ENCODE measurements around the gene MMP7. TPM values are rescaled to one million over a fixed set of nuclear protein-coding genes. Genes with fewer than 3 reads are reported as not detected.

MMP7 gene
- polyA plus RNA-seq, 1 donor (not counting 4 experiments of a cell fraction or from before 2014, with no cell fraction given): 0.81 TPM

GRCh38 chr11:102486584-102486983 lies 44.0 kb downstream of the MMP7 start:
- dilution Hi-C loops (cut with MboI; ENCODE audit: extremely low pct_ligation_motif_present, low sequenced_read_pairs): no loop called here
- no peaks in the 10 kb centered on the region for H3K79me2 ChIP-seq (ENCODE audit: control insufficient read depth, insufficient read depth, low read length)
- no peak for TF ChIP-seq EZH2 (IDR thresholded peaks at IDR 0.05; ENCODE audit: low read length)
- TF ChIP-seq, protein P1, sequence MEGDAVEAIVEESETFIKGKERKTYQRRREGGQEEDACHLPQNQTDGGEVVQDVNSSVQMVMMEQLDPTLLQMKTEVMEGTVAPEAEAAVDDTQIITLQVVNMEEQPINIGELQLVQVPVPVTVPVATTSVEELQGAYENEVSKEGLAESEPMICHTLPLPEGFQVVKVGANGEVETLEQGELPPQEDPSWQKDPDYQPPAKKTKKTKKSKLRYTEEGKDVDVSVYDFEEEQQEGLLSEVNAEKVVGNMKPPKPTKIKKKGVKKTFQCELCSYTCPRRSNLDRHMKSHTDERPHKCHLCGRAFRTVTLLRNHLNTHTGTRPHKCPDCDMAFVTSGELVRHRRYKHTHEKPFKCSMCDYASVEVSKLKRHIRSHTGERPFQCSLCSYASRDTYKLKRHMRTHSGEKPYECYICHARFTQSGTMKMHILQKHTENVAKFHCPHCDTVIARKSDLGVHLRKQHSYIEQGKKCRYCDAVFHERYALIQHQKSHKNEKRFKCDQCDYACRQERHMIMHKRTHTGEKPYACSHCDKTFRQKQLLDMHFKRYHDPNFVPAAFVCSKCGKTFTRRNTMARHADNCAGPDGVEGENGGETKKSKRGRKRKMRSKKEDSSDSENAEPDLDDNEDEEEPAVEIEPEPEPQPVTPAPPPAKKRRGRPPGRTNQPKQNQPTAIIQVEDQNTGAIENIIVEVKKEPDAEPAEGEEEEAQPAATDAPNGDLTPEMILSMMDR (optimal IDR thresholded peaks at IDR 0.05 in 1 of 3, IDR thresholded peaks at IDR 0.05 in 1 of 3, conservative IDR thresholded peaks at IDR 0.05 in 1 of 3; ENCODE audit: extremely low read depth in 1 of 3, insufficient read depth in 2 of 3, low read length in 3 of 3): no peak
- no peaks in the 10 kb centered on the region for H4K20me1 ChIP-seq (ENCODE audit: control insufficient read depth, extremely low read depth, insufficient read depth, low read length)
- no peak overlapping the region for H3K9ac ChIP-seq (ENCODE audit: control insufficient read depth, extremely low read depth, insufficient read depth, low read length)
- H3K36me3 ChIP-seq (ENCODE audit: control insufficient read depth in 2 of 2, extremely low read depth in 1 of 2, insufficient read depth in 2 of 2, low read length in 2 of 2): no peaks in the 10 kb centered on the region
- H3K9me1 ChIP-seq (ENCODE audit: control insufficient read depth, extremely low read depth, insufficient read depth, low read length): no peaks in the 10 kb centered on the region
- no peaks in the 10 kb centered on the region for H3K4me1 ChIP-seq (ENCODE audit: control insufficient read depth, extremely low read depth, insufficient read depth, low read length)
- H3K9me3 ChIP-seq (ENCODE audit: control insufficient read depth, low read depth, low read length): no peaks in the 10 kb centered on the region
- no peak overlapping the region for H3K27ac ChIP-seq (ENCODE audit: control insufficient read depth, insufficient read depth, low read length)
- no peak overlapping the region for H3K4me3 ChIP-seq (ENCODE audit: control insufficient read depth in 2 of 3, extremely low read depth in 1 of 3, insufficient read depth in 2 of 3, low read depth in 1 of 3, low read length in 3 of 3)
- H3K4me2 ChIP-seq (ENCODE audit: control insufficient read depth, extremely low read depth, insufficient read depth, low read depth, low read length): no peak overlapping the region
- FAIRE-seq (no peak), DNase-seq (ENCODE audit: low read depth, low spot score) (no peak)
- no peaks in the 10 kb centered on the region for H3K27me3 ChIP-seq (ENCODE audit: control insufficient read depth, extremely low read depth, insufficient read depth, low read length)
- H2AFZ ChIP-seq (ENCODE audit: control insufficient read depth, low read length): no peak overlapping the region

DNA sequence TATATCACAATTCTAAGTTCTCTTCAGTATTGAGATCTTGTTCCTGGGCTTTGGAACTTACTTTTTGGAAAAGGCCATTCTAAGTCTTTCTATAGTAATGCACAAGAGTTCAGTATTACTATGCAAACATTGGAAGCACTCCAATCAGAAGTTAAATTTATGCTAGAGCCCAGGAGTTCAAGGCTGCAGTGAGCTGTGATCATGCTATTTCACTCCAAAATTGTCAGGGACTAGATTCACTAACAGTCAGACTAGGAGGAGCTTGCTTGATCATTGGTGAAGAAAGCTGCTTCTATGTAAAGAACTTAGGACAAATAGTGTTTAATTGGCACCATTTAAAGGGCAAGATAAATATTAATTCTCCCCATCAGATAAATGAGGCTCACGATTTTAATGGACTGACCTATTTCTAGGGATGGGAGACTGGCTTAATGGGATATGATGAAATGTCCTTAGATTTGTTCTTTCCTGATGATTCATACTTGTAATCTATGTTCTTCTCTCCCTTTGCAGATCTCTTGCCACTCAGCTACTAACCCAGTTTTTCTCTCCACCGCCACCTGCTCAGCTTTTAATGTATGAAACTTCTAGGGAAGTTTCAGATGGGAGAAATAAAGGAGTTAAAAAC lies 45.3 kb downstream of the MMP7 start:
- Histone ChIP-seq H3K9me3 (ENCODE audit: control insufficient read depth, low read depth, low read length) (no peaks in the 10 kb centered on the region), H3K4me3 (ENCODE audit: control insufficient read depth in 2 of 3, extremely low read depth in 1 of 3, insufficient read depth in 2 of 3, low read depth in 1 of 3, low read length in 3 of 3) (no peak overlapping the region), H3K9ac (ENCODE audit: control insufficient read depth, extremely low read depth, insufficient read depth, low read length) (no peak overlapping the region), H3K79me2 (ENCODE audit: control insufficient read depth, insufficient read depth, low read length) (no peaks in the 10 kb centered on the region), H3K27ac (ENCODE audit: control insufficient read depth, insufficient read depth, low read length) (no peak overlapping the region), H3K4me2 (ENCODE audit: control insufficient read depth, extremely low read depth, insufficient read depth, low read depth, low read length) (no peak overlapping the region), H3K36me3 (ENCODE audit: control insufficient read depth in 2 of 2, extremely low read depth in 1 of 2, insufficient read depth in 2 of 2, low read length in 2 of 2) (no peaks in the 10 kb centered on the region), H2AFZ (ENCODE audit: control insufficient read depth, low read length) (no peak overlapping the region), H3K27me3 (ENCODE audit: control insufficient read depth, extremely low read depth, insufficient read depth, low read length) (no peaks in the 10 kb centered on the region), H3K9me1 (ENCODE audit: control insufficient read depth, extremely low read depth, insufficient read depth, low read length) (no peaks in the 10 kb centered on the region), H3K4me1 (ENCODE audit: control insufficient read depth, extremely low read depth, insufficient read depth, low read length) (no peaks in the 10 kb centered on the region), H4K20me1 (ENCODE audit: control insufficient read depth, extremely low read depth, insufficient read depth, low read length) (no peaks in the 10 kb centered on the region)
- no peak for TF ChIP-seq EZH2 (IDR thresholded peaks at IDR 0.05; ENCODE audit: low read length)
- TF ChIP-seq, protein P1 (optimal IDR thresholded peaks at IDR 0.05 in 1 of 3, IDR thresholded peaks at IDR 0.05 in 1 of 3, conservative IDR thresholded peaks at IDR 0.05 in 1 of 3; ENCODE audit: extremely low read depth in 1 of 3, insufficient read depth in 2 of 3, low read length in 3 of 3): no peak
- DNase-seq (ENCODE audit: low read depth, low spot score) (no peak), FAIRE-seq (no peak)
- dilution Hi-C loops (cut with MboI; ENCODE audit: extremely low pct_ligation_motif_present, low sequenced_read_pairs): no loop called here

Data from keratinocyte (primary cell).